HG02840 (cell line): Measurements from ENCODE around the gene CCDC138.
"Not testable (repeated sequence)": the region's sequence is repeated elsewhere in the genome, so short reads cannot be mapped to it uniquely, and the experiment has no call there.

Source experiments
- ATAC-seq: cut with Tn5 transposase; IDR thresholded peaks from one replicate; pipeline ENCODE4 v1.9.1; 2021; ENCODE audit warnings: mild to moderate bottlenecking, moderate library complexity, moderate number of reproducible peaks; ENCODE audit not compliant: unreplicated experiment, low FRiP score

Gene CCDC138

GRCh38 chr2:108786354-108787215 lies at the start of gene CCDC138:
Gene CCDC138, plus strand, starts transcription at chr2:108786771. Its CDS starts 52 bp downstream, at chr2:108786823.
- peak; percentile 98 for ATAC-seq

GRCh38 chr2:108757973-108758372 lies 28.6 kb upstream of the CCDC138 start:
- not testable (repeated sequence) for ATAC-seq

GRCh38 chr2:108762618-108763017 lies 24.0 kb upstream of the CCDC138 start:
- ATAC-seq: not testable (repeated sequence)

- ATAC-seq: not testable (repeated sequence)
Observed at GRCh38 chr2:108766671-108767070, 19.9 kb upstream of the CCDC138 start.

GRCh38 chr2:108767859-108768258 lies 18.7 kb upstream of the CCDC138 start:
- ATAC-seq: not testable (repeated sequence)

- ATAC-seq: peak; percentile 68
Observed at GRCh38 chr2:108776475-108776874, 10.1 kb upstream of the CCDC138 start.

GRCh38 chr2:108778857-108779256 lies 7.7 kb upstream of the CCDC138 start:
- no peak for ATAC-seq

GRCh38 chr2:108786008-108786353 lies 590 bp upstream of the CCDC138 start:
- ATAC-seq: no peak

- ATAC-seq: no peak
Observed at GRCh38 chr2:108787216-108787541, 608 bp downstream of the CCDC138 start.

- ATAC-seq: no peak
Observed at GRCh38 chr2:108803045-108803736, 16.6 kb downstream of the CCDC138 start.

GRCh38 chr2:108805032-108805431 lies 18.5 kb downstream of the CCDC138 start:
- no peak for ATAC-seq

GRCh38 chr2:108805782-108806181 lies 19.2 kb downstream of the CCDC138 start:
- no peak for ATAC-seq

- ATAC-seq: no peak
Observed at GRCh38 chr2:108806371-108807113, 20.0 kb downstream of the CCDC138 start.

GRCh38 chr2:108809936-108810335 lies 23.4 kb downstream of the CCDC138 start:
- no peak for ATAC-seq

GRCh38 chr2:108810993-108811957 lies 24.7 kb downstream of the CCDC138 start:
- ATAC-seq: no peak

- ATAC-seq: no peak
Observed at GRCh38 chr2:108813732-108814131, 27.2 kb downstream of the CCDC138 start.

GRCh38 chr2:108820482-108820881 lies 33.9 kb downstream of the CCDC138 start:
- no peak for ATAC-seq

- ATAC-seq: no peak
Observed at GRCh38 chr2:108823286-108823685, 36.7 kb downstream of the CCDC138 start.

- ATAC-seq: no peak
Observed at GRCh38 chr2:108824316-108825070, 37.9 kb downstream of the CCDC138 start.
